PC-3 (cell line): Measurements from ENCODE around the gene SMARCD1.

ENCODE experiments used
- CTCF ChIP-seq: fragments of 300-600 bp; sonication (generic); conservative IDR thresholded peaks from 2 replicates; pipeline ENCODE4 v1.5.1; 2017; ENCODE audit warnings: antibody characterized with exemption, low read depth, mild to moderate bottlenecking, low read length
- EZH2phosphoT487 ChIP-seq: fragments of 300-600 bp; sonication (generic); IDR thresholded peaks from 2 replicates; pipeline ENCODE4 v1.6.1; 2018; ENCODE audit warnings: mild to moderate bottlenecking, antibody characterized with exemption, low read length, borderline replicate concordance

GRCh38 chr12:50123203-50123602, 38.1 kb downstream of the SMARCD1 start:
- TF ChIP-seq EZH2phosphoT487 (no peak), CTCF (no peak)
